Mesothelial cell of epicardium (in vitro differentiated cells): ENCODE data around the gene IL1RL2. TPM values are rescaled to one million over a fixed set of nuclear protein-coding genes. Genes with fewer than 3 reads are reported as not detected.

Experiments used
- DNase-seq, 2 experiments: peaks; one replicate each; pipeline ENCODE4 v3.0.0; 2021; ENCODE audit warnings: low spot score in 2 of 2; ENCODE audit not compliant: unreplicated experiment in 2 of 2
- H3K27ac Mint-ChIP-seq: 2 replicates; pipeline ENCODE4 v1.8.0; 2021; ENCODE audit warnings: mixed read lengths
- H3K27me3 Mint-ChIP-seq: 2 replicates; pipeline ENCODE4 v1.8.0; 2021; ENCODE audit warnings: low read depth, mixed read lengths
- H3K36me3 Mint-ChIP-seq: 2 replicates; pipeline ENCODE4 v1.8.0; 2021; ENCODE audit warnings: mixed read lengths
- H3K4me1 Mint-ChIP-seq: 2 replicates; pipeline ENCODE4 v1.8.0; 2021; ENCODE audit warnings: mixed read lengths
- H3K4me3 Mint-ChIP-seq: 2 replicates; pipeline ENCODE4 v1.8.0; 2021; ENCODE audit warnings: mild to moderate bottlenecking, moderate library complexity, mixed read lengths
- H3K9me3 Mint-ChIP-seq: 2 replicates; pipeline ENCODE4 v1.8.0; 2021; ENCODE audit warnings: mixed read lengths
- total RNA-seq: library from RNA; stranded (reverse); gene quantifications from 3 replicates; pipeline ENCODE4 v1.2.1, GENCODE V29; 2021
- TF ChIP-seq, protein P1 (sequence below): fragments of 200-600 bp; sonication (generic); IDR thresholded peaks from one replicate; pipeline ENCODE4 v1.5.0; 2021; ENCODE audit warnings: antibody characterized with exemption; ENCODE audit not compliant: unreplicated experiment

The IL1RL2 gene
- total RNA-seq, 1 donor from 2014 or later: not detected

DNA sequence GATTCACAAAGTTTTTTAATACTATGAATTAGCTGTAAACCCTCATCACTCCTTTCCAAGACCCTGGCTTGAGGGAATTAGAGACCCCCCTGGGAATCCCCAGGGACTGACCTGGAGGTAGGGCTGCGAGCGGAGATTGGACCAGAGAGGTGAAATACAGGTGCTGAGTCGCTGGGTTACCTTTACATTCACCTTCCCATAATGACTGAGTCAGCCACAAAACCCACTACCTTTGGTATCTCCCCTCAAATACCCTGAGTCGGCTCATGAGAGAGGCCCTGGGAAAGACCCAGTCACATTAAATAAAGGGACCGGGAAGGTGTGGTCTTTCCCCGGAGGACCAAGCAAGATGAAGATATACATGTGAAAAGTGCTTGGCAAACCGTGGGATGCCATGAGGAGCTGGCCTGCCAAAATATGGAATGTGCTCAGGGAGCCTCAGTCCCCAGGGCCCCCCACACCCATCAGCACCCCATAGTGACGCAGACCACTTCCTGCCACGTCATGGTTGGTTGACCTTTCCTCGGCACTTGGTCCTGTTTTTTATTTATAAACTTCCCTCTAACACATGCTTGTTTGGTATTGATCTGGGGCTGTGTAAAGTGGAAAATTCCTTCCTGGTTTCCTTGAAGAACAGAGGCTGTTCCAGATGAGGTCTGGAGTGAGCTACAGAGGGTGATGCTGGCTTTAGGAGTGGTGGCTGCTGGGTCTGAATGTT is 51.4 kb downstream of the IL1RL2 start:
- Mint-ChIP-seq H3K9me3 (no peaks in the 10 kb centered on the region), H3K4me1 (peaks cover 5% of the 10 kb centered on the region), H3K36me3 (no peaks in the 10 kb centered on the region), H3K4me3 (no peak overlapping the region), H3K27me3 (peaks cover 1% of the 10 kb centered on the region), H3K27ac (no peak overlapping the region)
- TF ChIP-seq, protein P1, sequence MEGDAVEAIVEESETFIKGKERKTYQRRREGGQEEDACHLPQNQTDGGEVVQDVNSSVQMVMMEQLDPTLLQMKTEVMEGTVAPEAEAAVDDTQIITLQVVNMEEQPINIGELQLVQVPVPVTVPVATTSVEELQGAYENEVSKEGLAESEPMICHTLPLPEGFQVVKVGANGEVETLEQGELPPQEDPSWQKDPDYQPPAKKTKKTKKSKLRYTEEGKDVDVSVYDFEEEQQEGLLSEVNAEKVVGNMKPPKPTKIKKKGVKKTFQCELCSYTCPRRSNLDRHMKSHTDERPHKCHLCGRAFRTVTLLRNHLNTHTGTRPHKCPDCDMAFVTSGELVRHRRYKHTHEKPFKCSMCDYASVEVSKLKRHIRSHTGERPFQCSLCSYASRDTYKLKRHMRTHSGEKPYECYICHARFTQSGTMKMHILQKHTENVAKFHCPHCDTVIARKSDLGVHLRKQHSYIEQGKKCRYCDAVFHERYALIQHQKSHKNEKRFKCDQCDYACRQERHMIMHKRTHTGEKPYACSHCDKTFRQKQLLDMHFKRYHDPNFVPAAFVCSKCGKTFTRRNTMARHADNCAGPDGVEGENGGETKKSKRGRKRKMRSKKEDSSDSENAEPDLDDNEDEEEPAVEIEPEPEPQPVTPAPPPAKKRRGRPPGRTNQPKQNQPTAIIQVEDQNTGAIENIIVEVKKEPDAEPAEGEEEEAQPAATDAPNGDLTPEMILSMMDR: no peak
- no peak for DNase-seq

DNA sequence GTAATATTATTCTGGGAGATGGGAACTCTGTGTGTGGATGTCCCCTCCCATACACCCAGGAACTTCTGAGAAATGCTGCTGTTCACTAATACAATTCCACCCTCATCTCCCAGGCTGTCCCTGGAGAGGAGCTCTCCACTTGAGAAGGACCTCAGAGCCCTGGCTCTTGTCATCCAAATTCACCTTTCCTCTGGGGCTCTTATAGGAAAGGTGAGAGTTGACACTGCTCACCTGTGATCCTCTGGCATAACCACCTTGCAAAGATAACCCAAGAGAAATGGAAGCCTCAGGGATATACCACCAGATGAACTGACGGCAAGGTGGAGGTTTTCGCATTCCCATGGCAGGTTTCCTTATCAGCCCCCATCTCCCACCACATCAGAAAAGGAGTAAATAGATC is 52.0 kb downstream of the IL1RL2 start:
- H3K4me1 Mint-ChIP-seq: peaks cover 5% of the 10 kb centered on the region
- TF ChIP-seq, protein P1: no peak
- H3K4me3 Mint-ChIP-seq: no peak overlapping the region
- H3K27ac Mint-ChIP-seq: no peak overlapping the region
- no peak for DNase-seq
- no peaks in the 10 kb centered on the region for H3K36me3 Mint-ChIP-seq
- no peaks in the 10 kb centered on the region for H3K9me3 Mint-ChIP-seq
- H3K27me3 Mint-ChIP-seq: peaks cover 1% of the 10 kb centered on the region

DNA sequence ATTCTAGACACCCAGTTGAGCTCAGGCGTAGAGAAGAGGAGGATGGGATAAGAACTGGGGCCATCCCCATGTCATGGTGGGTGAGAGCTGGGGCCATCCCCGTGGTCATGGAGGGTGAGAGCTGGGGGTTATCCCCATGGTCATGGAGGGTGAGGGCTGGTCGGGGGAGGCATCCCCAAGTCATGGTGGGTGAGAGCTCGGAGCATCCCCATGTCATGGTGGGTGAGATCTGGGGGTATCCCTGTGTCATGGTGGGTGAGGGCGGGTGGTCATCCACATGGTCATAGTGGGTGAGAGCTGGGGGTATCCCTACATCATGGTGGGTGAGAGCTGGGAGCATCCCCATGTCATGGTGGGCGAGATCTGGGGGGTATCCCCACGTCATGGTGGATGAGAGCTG is 52.5 kb downstream of the IL1RL2 start:
- Mint-ChIP-seq H3K36me3 (no peaks in the 10 kb centered on the region), H3K27ac (no peak overlapping the region), H3K4me3 (no peak overlapping the region), H3K4me1 (peaks cover 5% of the 10 kb centered on the region), H3K9me3 (no peaks in the 10 kb centered on the region), H3K27me3 (peaks cover 1% of the 10 kb centered on the region)
- TF ChIP-seq, protein P1: no peak
- no peak for DNase-seq

DNA sequence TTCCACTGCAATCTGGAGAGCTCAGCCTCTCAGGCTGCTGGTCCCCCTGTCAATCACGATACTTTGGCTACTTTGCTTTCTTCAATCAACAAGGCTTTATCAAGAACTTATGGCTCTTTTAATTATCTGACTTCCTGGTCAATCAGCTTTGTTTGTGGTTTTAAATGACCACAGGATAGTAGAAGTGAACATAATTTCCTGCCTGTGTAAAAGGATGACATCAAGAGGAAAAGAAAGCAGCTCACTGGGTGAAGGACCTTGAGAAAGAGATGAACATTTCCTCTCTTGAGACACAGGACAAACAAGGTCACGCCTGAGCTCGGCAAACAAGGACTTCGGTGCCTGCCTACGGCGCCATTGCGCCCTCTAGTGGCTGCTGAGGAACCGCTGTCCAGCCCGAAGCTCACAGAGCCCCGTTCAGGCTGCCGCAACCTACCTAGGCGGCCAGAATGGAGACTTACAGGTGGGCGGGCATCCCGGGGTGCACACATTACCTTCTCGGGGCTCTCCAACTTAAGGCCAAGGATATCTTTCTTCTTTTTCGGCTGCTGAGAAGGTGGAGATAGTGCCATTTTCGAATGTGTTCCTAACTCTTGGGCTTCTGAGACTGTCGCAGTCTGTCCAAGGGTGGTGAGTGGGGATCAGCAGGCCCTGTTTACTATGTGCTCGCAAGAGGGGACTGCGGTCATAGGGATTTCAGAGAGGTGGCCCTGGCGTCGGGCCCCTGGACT is 54.0 kb downstream of the IL1RL2 start:
- peaks cover 1% of the 10 kb centered on the region for H3K27me3 Mint-ChIP-seq
- no peak overlapping the region for H3K27ac Mint-ChIP-seq
- no peaks in the 10 kb centered on the region for H3K9me3 Mint-ChIP-seq
- TF ChIP-seq, protein P1: peak; percentile 94
- peaks cover 5% of the 10 kb centered on the region for H3K4me1 Mint-ChIP-seq
- H3K36me3 Mint-ChIP-seq: no peaks in the 10 kb centered on the region
- peak; percentile 80 to 91 for DNase-seq
- H3K4me3 Mint-ChIP-seq: no peak overlapping the region

- H3K27me3 Mint-ChIP-seq: peaks cover 4% of the 10 kb centered on the region
- H3K4me1 Mint-ChIP-seq: peaks cover 5% of the 10 kb centered on the region
- no peak overlapping the region for H3K4me3 Mint-ChIP-seq
- no peak overlapping the region for H3K27ac Mint-ChIP-seq
- TF ChIP-seq, protein P1: no peak
- no peaks in the 10 kb centered on the region for H3K9me3 Mint-ChIP-seq
- no peak for DNase-seq
- H3K36me3 Mint-ChIP-seq: no peaks in the 10 kb centered on the region
Observed at GRCh38 chr2:102241616-102242305, 54.9 kb downstream of the IL1RL2 start.
